Fibroblast of skin of back (primary cell): ENCODE data around the gene STPG4.

ENCODE experiments used
- DNase-seq: peaks from one replicate; pipeline ENCODE4 v3.0.0-alpha.2; 2013

STPG4 gene

GRCh38 chr2:47070155-47070919 is 84.8 kb downstream of the STPG4 start:
- peak; percentile 62 for DNase-seq

GRCh38 chr2:47069628-47070154 is 85.4 kb downstream of the STPG4 start:
- peak; percentile 99 for DNase-seq

- no peak for DNase-seq
Measured at GRCh38 chr2:47068981-47069627, 86.0 kb downstream of the STPG4 start.

GRCh38 chr2:47067788-47068407 is 87.2 kb downstream of the STPG4 start:
- no peak for DNase-seq

- DNase-seq: peak; percentile 100
Measured at GRCh38 chr2:47065771-47066380, 89.2 kb downstream of the STPG4 start.

- no peak for DNase-seq
Measured at GRCh38 chr2:47065343-47065742, 89.8 kb downstream of the STPG4 start.

GRCh38 chr2:47064106-47064505 is 91.0 kb downstream of the STPG4 start:
- no peak for DNase-seq

GRCh38 chr2:47063538-47063930 is 91.6 kb downstream of the STPG4 start:
- no peak for DNase-seq

- no peak for DNase-seq
Measured at GRCh38 chr2:47062681-47063537, 92.2 kb downstream of the STPG4 start.

GRCh38 chr2:47061944-47062678 is 93.0 kb downstream of the STPG4 start:
- DNase-seq: no peak

GRCh38 chr2:47060652-47061170 is 94.4 kb downstream of the STPG4 start:
- DNase-seq: no peak

- peak; percentile 75 for DNase-seq
Measured at GRCh38 chr2:47058003-47058931, 96.8 kb downstream of the STPG4 start.

- DNase-seq: no peak
Measured at GRCh38 chr2:47057687-47058002, 97.5 kb downstream of the STPG4 start.

GRCh38 chr2:47056868-47057686 is 98.0 kb downstream of the STPG4 start:
- DNase-seq: peak; percentile 49

GRCh38 chr2:47056374-47056773 is 98.7 kb downstream of the STPG4 start:
- DNase-seq: peak; percentile 96

- DNase-seq: no peak
Measured at GRCh38 chr2:47054868-47055267, 100.2 kb downstream of the STPG4 start.

GRCh38 chr2:47054036-47054555 is 101.0 kb downstream of the STPG4 start:
- peak; percentile 65 for DNase-seq

GRCh38 chr2:47052847-47053246 is 102.3 kb downstream of the STPG4 start:
- no peak for DNase-seq

GRCh38 chr2:47051562-47051961 is 103.5 kb downstream of the STPG4 start:
- no peak for DNase-seq
